Measurements from ENCODE around the gene PRRX2. TPM values are rescaled to one million over a fixed set of nuclear protein-coding genes. Genes with fewer than 3 reads are reported as not detected.

Gene PRRX2
- total and polyA plus RNA-seq, 2 of the 13 experiments (the other 11 are each of a cell fraction or from before 2014, with no cell fraction given), result 0.05 TPM; not detected in 1

DNA sequence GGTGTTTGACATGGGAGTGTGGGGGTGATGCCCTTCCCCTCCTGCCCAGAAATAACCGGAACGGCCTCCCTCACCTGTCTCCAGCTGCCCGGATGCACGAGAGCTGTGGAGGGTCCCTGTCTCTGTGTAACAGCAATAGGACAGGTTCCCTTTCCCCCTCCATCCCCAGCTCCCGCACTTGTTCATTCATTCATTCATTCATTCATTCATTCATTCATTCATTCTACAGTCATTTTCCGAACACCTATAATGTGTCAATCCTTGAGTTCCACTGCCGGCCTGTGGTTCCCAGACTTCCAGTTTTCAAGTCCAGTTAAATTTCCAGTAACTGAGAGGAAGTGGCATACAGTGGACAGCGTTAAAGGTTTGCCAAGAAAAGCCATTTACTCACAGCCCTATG lies 7.3 kb downstream of the PRRX2 start (continued):
- TF ChIP-seq, protein P1, sequence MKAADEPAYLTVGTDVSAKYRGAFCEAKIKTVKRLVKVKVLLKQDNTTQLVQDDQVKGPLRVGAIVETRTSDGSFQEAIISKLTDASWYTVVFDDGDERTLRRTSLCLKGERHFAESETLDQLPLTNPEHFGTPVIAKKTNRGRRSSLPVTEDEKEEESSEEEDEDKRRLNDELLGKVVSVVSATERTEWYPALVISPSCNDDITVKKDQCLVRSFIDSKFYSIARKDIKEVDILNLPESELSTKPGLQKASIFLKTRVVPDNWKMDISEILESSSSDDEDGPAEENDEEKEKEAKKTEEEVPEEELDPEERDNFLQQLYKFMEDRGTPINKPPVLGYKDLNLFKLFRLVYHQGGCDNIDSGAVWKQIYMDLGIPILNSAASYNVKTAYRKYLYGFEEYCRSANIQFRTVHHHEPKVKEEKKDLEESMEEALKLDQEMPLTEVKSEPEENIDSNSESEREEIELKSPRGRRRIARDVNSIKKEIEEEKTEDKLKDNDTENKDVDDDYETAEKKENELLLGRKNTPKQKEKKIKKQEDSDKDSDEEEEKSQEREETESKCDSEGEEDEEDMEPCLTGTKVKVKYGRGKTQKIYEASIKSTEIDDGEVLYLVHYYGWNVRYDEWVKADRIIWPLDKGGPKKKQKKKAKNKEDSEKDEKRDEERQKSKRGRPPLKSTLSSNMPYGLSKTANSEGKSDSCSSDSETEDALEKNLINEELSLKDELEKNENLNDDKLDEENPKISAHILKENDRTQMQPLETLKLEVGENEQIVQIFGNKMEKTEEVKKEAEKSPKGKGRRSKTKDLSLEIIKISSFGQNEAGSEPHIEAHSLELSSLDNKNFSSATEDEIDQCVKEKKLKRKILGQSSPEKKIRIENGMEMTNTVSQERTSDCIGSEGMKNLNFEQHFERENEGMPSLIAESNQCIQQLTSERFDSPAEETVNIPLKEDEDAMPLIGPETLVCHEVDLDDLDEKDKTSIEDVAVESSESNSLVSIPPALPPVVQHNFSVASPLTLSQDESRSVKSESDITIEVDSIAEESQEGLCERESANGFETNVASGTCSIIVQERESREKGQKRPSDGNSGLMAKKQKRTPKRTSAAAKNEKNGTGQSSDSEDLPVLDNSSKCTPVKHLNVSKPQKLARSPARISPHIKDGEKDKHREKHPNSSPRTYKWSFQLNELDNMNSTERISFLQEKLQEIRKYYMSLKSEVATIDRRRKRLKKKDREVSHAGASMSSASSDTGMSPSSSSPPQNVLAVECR (CRISPR knock-in tag; IDR thresholded peaks at IDR 0.05; ENCODE audit: borderline replicate concordance), result no peak
- no peak for TF ChIP-seq ZNF746 (CRISPR knock-in tag; IDR thresholded peaks at IDR 0.05)
- TF ChIP-seq TAF1 (CRISPR knock-in tag; IDR thresholded peaks at IDR 0.05), result no peak
- no peak for TF ChIP-seq ZNF138 (CRISPR knock-in tag; IDR thresholded peaks at IDR 0.05; ENCODE audit: low read depth)
- no peak for TF ChIP-seq ZNF577 (CRISPR knock-in tag; IDR thresholded peaks at IDR 0.05; ENCODE audit: borderline replicate concordance, low read depth)
- no peak for TF ChIP-seq AGO1 (IDR thresholded peaks at IDR 0.05; ENCODE audit: low read depth, low read length, poor library complexity, severe bottlenecking)
- TF ChIP-seq, protein P2, sequence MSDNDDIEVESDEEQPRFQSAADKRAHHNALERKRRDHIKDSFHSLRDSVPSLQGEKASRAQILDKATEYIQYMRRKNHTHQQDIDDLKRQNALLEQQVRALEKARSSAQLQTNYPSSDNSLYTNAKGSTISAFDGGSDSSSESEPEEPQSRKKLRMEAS (IDR thresholded peaks at IDR 0.05), result no peak
- no peak for TF ChIP-seq SATB2 (CRISPR knock-in tag; IDR thresholded peaks at IDR 0.05)
- TF ChIP-seq SAP130 (CRISPR knock-in tag; IDR thresholded peaks at IDR 0.05; ENCODE audit: low read depth), result no peak
- TF ChIP-seq, protein P3, sequence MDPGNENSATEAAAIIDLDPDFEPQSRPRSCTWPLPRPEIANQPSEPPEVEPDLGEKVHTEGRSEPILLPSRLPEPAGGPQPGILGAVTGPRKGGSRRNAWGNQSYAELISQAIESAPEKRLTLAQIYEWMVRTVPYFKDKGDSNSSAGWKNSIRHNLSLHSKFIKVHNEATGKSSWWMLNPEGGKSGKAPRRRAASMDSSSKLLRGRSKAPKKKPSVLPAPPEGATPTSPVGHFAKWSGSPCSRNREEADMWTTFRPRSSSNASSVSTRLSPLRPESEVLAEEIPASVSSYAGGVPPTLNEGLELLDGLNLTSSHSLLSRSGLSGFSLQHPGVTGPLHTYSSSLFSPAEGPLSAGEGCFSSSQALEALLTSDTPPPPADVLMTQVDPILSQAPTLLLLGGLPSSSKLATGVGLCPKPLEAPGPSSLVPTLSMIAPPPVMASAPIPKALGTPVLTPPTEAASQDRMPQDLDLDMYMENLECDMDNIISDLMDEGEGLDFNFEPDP (CRISPR knock-in tag; conservative IDR thresholded peaks at IDR 0.05), result no peak
- no peak for TF ChIP-seq SNRNP70 (IDR thresholded peaks at IDR 0.05; ENCODE audit: low read depth, low read length)

All from HepG2 (cell line).